Heart left ventricle (tissue), 13 donors: ENCODE measurements around the gene TMEM239.

Experiments used
- CTCF ChIP-seq, 12 donors: fragments of 200-600 bp; sonication (generic) in 4 of 12; IDR thresholded peaks; one replicate each; pipeline versions ENCODE4 v1.5.0 to v1.8.0; 2018 to 2022; ENCODE audit warnings: antibody characterized with exemption in 12 of 12, mild to moderate bottlenecking in 5 of 12
- POLR2A ChIP-seq, 2 donors: fragments of 450-650 bp; IDR thresholded peaks; one replicate each; pipeline ENCODE4 v1.6.1; 2017; ENCODE audit warnings: antibody characterized with exemption in 2 of 2, mild to moderate bottlenecking in 2 of 2, moderate library complexity in 2 of 2
- donor health status: ischemic (EF 13 %, LVEDD 7.1; RV severe dilation, severe dysfunction).
- donor health status: DM: no; HTN: yes; CAD: no.
- donor health status: DM: no; HTN: no; CAD: no.
- donor health status: ischemic (EF 25% LVEDD 6.9; RV normal size, moderate dysfunction).
- donor health status: ischemic (EF 25% LVEDD 5.7; RV mildly dilated, moderate dysfunction).
- donor health status: ischemic (EF 35%, LVEDD 5.7; RV mildly dilated, moderate dysfunction).
- donor health status: nonischemic (EF 11% LVEDD 7.7; RV severe dilation, severe dysfunction).
- donor health status: DM: yes; HTN: yes; CAD: no.
- donor health status: PGD.
- donor health status: ischemic (EF 29% LVEDD 5.4; RV normal size, mild dysfunction).
- donor health status: nonischemic (EF 23%, LVEDD 6.1; RV moderate dilation, normal function).

GRCh38 chr20:2867081-2867864 is 51.1 kb downstream of the TMEM239 start:
- TF ChIP-seq CTCF (IDR thresholded peaks at IDR 0.05) (no peak), POLR2A (IDR thresholded peaks at IDR 0.05) (no peak)
